Kidney epithelial cell (primary cell): ENCODE measurements around the gene SULT1E1. TPM values are rescaled to one million over a fixed set of nuclear protein-coding genes. Genes with fewer than 3 reads are reported as not detected.

Experiments used
- DNase-seq: peaks from one replicate; pipeline ENCODE4 v3.0.0-alpha.2; 2010; ENCODE audit warnings: low read depth
- H3K27me3 ChIP-seq: 2 replicates; pipeline ENCODE4 v1.6.0; 2011; ENCODE audit warnings: low read length; ENCODE audit not compliant: control insufficient read depth, insufficient read depth
- H3K36me3 ChIP-seq: 2 replicates; pipeline ENCODE4 v1.5.1; 2011; ENCODE audit warnings: low read length; ENCODE audit not compliant: control insufficient read depth, insufficient read depth
- H3K4me3 ChIP-seq: 2 replicates; pipeline ENCODE4 v1.5.1; 2011; ENCODE audit warnings: low read depth, mild to moderate bottlenecking, control low read depth, low read length
- CTCF ChIP-seq: IDR thresholded peaks from 2 replicates; pipeline ENCODE4 v1.5.1; 2011; ENCODE audit warnings: mild to moderate bottlenecking, moderate library complexity, low read length, control low read depth, inconsistent platforms; ENCODE audit not compliant: insufficient read depth, poor library complexity, severe bottlenecking
- total RNA-seq: library from RNA; depleted of rRNA; stranded (reverse); fragments of >200 nt; gene quantifications from 2 replicates; pipeline ENCODE4 v1.2.3, GENCODE V29; 2015

Gene SULT1E1
- total RNA-seq, 1 donor from 2014 or later: not detected

GRCh38 chr4:69876071-69876470, 16.1 kb upstream of the SULT1E1 start:
- TF ChIP-seq CTCF: no peak
- Histone ChIP-seq H3K27me3 (no peaks in the 10 kb centered on the region), H3K4me3 (no peak overlapping the region), H3K36me3 (no peaks in the 10 kb centered on the region)
- DNase-seq: peak; percentile 25

GRCh38 chr4:69875576-69875975, 15.6 kb upstream of the SULT1E1 start:
- no peaks in the 10 kb centered on the region for H3K36me3 ChIP-seq
- no peak for DNase-seq
- no peaks in the 10 kb centered on the region for H3K27me3 ChIP-seq
- no peak for TF ChIP-seq CTCF
- no peak overlapping the region for H3K4me3 ChIP-seq

GRCh38 chr4:69874507-69874906, 14.6 kb upstream of the SULT1E1 start:
- DNase-seq: no peak
- no peak for TF ChIP-seq CTCF
- no peaks in the 10 kb centered on the region for H3K27me3 ChIP-seq
- H3K36me3 ChIP-seq: no peaks in the 10 kb centered on the region
- no peak overlapping the region for H3K4me3 ChIP-seq

- no peak for TF ChIP-seq CTCF
- Histone ChIP-seq H3K27me3 (no peaks in the 10 kb centered on the region), H3K4me3 (no peak overlapping the region), H3K36me3 (no peaks in the 10 kb centered on the region)
- no peak for DNase-seq
These were observed 1.8 kb upstream of the SULT1E1 start for GRCh38 chr4:69861756-69862155.

- no peak for TF ChIP-seq CTCF
- H3K4me3 ChIP-seq: no peak overlapping the region
- H3K36me3 ChIP-seq: no peaks in the 10 kb centered on the region
- no peak for DNase-seq
- H3K27me3 ChIP-seq: no peaks in the 10 kb centered on the region
These were observed 765 bp upstream of the SULT1E1 start for GRCh38 chr4:69860521-69861298.
